SW 1271 (cell line): ENCODE measurements around the gene AFF4.

Experiments
- DNase-seq, 2 experiments: peaks; one replicate each; lab custom pipeline; 2025; lab: John Stamatoyannopoulos, UW

Gene AFF4

DNA sequence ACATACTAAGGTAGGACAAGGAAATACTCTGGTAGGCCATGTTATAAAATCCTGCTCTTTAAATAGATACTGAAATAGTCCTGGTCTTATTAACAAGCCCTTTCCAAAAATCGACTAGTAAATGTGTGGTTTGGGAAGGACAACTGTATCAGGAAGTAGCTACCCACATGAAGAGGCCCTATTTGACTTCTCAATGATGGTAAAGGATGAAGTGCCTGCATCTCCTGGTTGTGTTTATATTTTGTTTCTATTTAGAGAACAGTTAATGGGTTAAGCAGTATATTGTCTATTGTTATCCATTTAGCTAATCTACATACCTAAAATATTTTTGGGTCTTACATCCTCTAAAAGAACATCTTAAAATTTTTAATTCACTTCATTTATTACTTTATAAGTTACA lies 109.6 kb downstream of the AFF4 start:
- DNase-seq, result no peak

DNA sequence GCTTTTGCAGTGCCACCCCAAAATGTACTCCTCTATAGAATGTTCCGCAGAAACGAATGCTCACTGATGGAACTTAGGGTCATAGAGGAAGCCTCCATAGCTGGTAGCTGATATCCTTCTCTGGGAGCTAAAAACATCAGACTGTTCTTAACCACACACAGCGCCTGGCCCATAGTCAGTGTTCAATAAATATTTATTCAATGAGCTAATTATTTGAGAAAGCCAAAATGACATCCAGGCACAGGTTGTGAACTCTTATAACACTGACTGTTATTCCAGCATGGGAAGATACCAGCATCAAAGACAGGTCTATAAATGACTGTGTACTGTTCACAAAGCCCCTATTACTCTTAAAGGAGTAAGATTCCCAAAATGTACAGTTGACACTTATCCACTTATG lies 110.1 kb downstream of the AFF4 start:
- no peak for DNase-seq

GRCh38 chr5:132850066-132850465 lies 113.4 kb downstream of the AFF4 start:
- no peak for DNase-seq

- DNase-seq, result no peak
These were observed 114.1 kb downstream of the AFF4 start for GRCh38 chr5:132849347-132849746.

DNA sequence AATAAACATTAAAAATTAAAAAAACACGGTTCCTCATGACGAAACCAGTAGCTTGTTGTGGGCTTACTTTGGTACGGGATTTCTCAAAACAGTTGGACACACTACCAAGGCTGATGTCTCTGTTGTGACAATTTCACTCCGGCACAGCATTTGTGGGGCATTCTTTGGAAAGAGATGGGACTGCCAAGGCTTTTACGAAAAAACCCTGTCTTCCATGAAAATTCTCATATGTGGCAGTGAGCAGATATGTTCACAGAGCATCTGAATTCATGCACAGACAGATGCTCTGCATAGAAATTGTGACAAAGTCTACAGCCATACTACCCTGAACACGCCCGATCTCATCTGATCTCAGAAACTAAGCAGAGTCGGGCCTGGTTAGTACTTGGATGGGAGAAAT lies 115.2 kb downstream of the AFF4 start:
- no peak for DNase-seq

- DNase-seq, result no peak
These were observed 122.1 kb downstream of the AFF4 start for GRCh38 chr5:132841305-132841704.

- no peak for DNase-seq
These were observed 122.5 kb downstream of the AFF4 start for GRCh38 chr5:132840896-132841295.

GRCh38 chr5:132840313-132840712 lies 123.1 kb downstream of the AFF4 start:
- DNase-seq, result no peak

- no peak for DNase-seq
These were observed 123.8 kb downstream of the AFF4 start for GRCh38 chr5:132839426-132840301.

- DNase-seq, result no peak
These were observed 124.7 kb downstream of the AFF4 start for GRCh38 chr5:132838516-132839282.

DNA sequence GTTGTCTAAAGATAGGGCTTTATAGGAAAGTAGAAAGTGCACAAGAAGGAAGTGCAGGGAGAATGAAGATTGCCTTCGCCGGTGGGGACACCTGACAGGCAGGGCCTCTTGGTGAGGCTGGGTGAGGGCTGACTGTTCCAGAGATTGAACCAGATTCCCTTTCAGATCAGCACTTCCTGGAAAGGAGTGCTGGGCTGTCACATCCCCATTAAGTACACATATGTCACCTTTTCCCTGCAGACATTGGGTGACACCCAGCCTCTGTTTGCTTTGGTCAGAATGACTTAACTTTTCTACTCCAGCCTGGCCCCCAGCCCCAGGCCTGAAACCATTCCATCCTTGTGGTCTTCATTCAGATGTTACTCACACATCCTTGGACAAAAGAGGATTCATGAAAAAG lies 125.6 kb downstream of the AFF4 start:
- no peak for DNase-seq

- no peak for DNase-seq
These were observed 126.6 kb downstream of the AFF4 start for GRCh38 chr5:132836852-132837251.

DNA sequence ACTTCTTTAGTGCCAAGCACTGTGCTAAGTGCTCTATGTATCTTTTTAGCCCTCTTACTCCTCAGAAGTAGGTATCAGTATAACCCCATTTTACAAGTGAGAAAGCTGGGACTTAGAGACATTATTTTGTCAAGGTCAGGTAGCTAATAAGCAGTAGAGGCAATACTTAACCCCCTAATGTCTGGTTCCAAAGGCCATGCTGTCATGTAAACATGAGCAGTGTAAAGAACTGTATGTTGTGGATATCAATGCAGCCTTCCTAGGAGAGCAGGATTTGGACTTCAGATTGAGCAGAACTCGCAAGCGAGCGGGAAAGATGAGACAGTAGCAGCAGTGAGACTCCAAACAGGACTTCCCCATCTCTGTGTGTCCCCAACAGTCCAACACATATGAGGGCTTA lies 129.4 kb downstream of the AFF4 start:
- DNase-seq, result no peak

DNA sequence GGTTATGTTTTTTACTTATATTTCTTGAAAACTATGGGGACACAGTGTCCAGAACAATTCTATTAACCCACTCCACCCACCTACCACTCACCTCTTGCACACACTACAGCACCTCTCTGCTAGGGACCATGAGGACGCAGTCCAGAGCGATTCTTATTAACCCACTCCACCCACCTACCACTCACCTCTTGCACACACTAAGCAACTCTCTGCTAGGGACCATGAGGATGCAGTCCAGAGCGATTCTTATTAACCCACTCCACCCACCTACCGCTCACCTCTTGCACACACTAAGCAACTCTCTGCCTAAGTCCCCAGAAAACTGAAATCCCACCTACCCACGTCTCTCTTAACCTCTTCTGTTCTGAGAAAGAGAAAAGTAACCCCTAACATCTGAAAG lies 130.8 kb downstream of the AFF4 start:
- DNase-seq, result no peak

GRCh38 chr5:132831095-132831860 lies 132.2 kb downstream of the AFF4 start:
- no peak for DNase-seq

DNA sequence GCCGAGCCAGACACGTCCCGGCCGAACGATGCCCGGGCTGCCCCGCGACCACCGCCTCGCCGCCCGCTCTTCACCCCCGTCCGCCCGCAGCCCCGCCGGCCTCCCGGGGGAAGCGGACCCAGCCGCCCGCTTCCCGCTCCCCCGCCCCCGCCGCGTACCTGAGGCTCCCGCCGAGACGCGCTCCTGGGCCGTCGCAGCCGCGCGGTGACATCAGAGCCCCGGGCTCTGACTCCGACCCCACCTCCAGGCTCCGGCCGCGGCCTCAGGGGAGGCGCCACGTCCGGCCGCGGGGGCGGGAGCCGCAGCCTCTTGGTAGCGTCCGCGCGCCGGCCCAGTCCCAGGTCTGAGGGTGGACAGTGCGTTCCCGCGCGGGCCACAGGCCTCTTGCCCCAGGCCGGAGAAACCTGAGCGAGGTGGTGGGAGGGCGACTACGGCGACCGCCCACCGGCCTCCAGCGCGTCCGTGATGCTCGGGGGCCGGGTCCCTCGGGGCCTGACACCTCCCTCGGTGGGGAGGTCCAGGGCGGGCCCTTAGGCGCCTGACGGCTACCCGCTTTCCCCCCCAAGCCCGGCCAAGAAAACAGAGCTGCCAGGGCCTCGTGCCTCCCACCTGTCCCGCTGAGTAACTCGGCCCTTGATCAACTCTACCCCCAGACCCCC lies 132.9 kb downstream of the AFF4 start, which contains the start of gene SHROOM1:
Gene SHROOM1, minus strand, starts transcription at position 212 of the 659 bp plus-strand sequence. CDS start 4,507 bp downstream, outside the sequence.
- DNase-seq, result peak; percentile 55 to 74

DNA sequence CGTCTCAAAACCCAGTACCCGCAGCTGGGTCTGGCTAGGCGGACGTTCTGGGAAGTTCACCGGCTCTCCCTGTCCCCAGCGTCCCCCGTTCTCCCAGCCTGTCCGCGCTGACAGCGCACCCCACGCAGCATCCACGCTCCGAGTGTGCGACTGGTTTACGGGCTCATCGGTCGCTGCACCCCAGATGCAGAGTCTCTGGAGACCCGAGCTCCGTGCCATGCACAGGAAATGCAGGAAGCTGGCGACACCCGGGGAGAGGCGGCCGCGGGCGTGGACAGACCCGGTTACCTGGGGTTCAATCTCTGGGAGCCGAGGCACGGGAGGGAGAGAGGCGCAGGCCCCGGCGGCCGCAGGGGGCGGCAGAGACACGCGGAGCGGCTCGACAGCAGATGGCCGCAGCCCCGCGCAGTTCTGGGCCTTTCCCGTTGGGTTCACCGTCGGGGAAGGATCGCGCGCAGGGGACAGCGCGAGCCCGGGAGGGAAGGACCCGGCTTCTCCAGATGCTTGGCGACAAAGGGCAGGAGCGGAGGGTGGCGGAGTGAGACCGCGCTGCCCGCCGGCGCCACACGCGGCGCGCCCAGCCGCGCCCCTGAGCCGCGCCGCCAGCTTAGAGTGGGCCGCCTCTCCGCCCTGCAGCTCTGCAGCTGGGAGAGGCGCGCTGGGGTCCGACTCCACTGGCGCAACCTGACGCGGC lies 133.5 kb downstream of the AFF4 start:
- peak; percentile 28 to 71 for DNase-seq

- no peak for DNase-seq
These were observed 134.5 kb downstream of the AFF4 start for GRCh38 chr5:132828846-132829494.

GRCh38 chr5:132827943-132828673 lies 135.3 kb downstream of the AFF4 start:
- no peak for DNase-seq
